ENCODE measurements around the gene ACCSL. TPM values are rescaled to one million over a fixed set of nuclear protein-coding genes. Genes with fewer than 3 reads are reported as not detected.

The ACCSL gene
- total and polyA plus RNA-seq, 2 donors from 2014 or later = not detected

GRCh38 chr11:44065841-44066731 lies 18.3 kb downstream of the ACCSL start, which contains the start of gene ACCS:
ACCS (plus strand) TSS chr11:44066270; CDS start chr11:44067628, 1,358 bp downstream.
- Histone ChIP-seq H3K9ac (ENCODE audit: low read length in 3 of 3) (peak within 1 kb of the TSS; percentile 63 to 86 (median 74)), H3K4me3 (ENCODE audit: low read length in 3 of 3) (peak within 1 kb of the TSS; percentile 89 to 99 (median 90)), H3K36me3 (ENCODE audit: control insufficient read depth in 2 of 3, insufficient read depth in 3 of 3, low read length in 3 of 3) (peaks cover 0 to 3% (median 0%) of the 10 kb centered on the region in 3 donors), H3K4me1 (ENCODE audit: control insufficient read depth in 2 of 3, insufficient read depth in 2 of 3, low read depth in 1 of 3, low read length in 3 of 3) (peaks cover 0 to 5% (median 5%) of the 10 kb centered on the region in 3 donors), H3K27me3 (ENCODE audit: control insufficient read depth, insufficient read depth, low read length) (no peaks in the 10 kb centered on the region), H3K9me3 (ENCODE audit: control insufficient read depth in 2 of 3, insufficient read depth in 1 of 3, low read length in 3 of 3) (no peaks in the 10 kb centered on the region), H3K27ac (ENCODE audit: low read depth in 2 of 2, low read length in 2 of 2) (peak within 1 kb of the TSS; percentile 79 to 91)
- FAIRE-seq = no peak
- intact Hi-C loops (cut with DNase I) = no loop called here
- TF ChIP-seq CTCF (IDR thresholded peaks at IDR 0.05; ENCODE audit: borderline replicate concordance, extremely low read depth, insufficient read depth) = peak; percentile 61
- peak; percentile 95 to 98 (median 96) for DNase-seq

GRCh38 chr11:44066732-44067141 lies 19.0 kb downstream of the ACCSL start:
- peak overlapping the region; percentile 79 to 91 for H3K27ac ChIP-seq (ENCODE audit: low read depth in 2 of 2, low read length in 2 of 2)
- TF ChIP-seq CTCF (IDR thresholded peaks at IDR 0.05; ENCODE audit: borderline replicate concordance, extremely low read depth, insufficient read depth) = no peak
- H3K9me3 ChIP-seq (ENCODE audit: control insufficient read depth in 2 of 3, insufficient read depth in 1 of 3, low read length in 3 of 3) = no peaks in the 10 kb centered on the region
- H3K4me3 ChIP-seq (ENCODE audit: low read length in 3 of 3) = peak overlapping the region; percentile 89 to 99 (median 90)
- DNase-seq (peak in 1 of 5 donors; percentile 42), FAIRE-seq (no peak)
- intact Hi-C loops (cut with DNase I) = no loop called here
- H3K9ac ChIP-seq (ENCODE audit: low read length in 3 of 3) = peak overlapping the region in 2 of 3 donors; percentile 74 to 86
- H3K27me3 ChIP-seq (ENCODE audit: control insufficient read depth, insufficient read depth, low read length) = no peaks in the 10 kb centered on the region
- peaks cover 0 to 5% (median 5%) of the 10 kb centered on the region in 3 donors for H3K4me1 ChIP-seq (ENCODE audit: control insufficient read depth in 2 of 3, insufficient read depth in 2 of 3, low read depth in 1 of 3, low read length in 3 of 3)
- peaks cover 0 to 3% (median 0%) of the 10 kb centered on the region in 3 donors for H3K36me3 ChIP-seq (ENCODE audit: control insufficient read depth in 2 of 3, insufficient read depth in 3 of 3, low read length in 3 of 3)

GRCh38 chr11:44067266-44067665 lies 19.5 kb downstream of the ACCSL start:
- Histone ChIP-seq H3K4me1 (ENCODE audit: control insufficient read depth in 2 of 3, insufficient read depth in 2 of 3, low read depth in 1 of 3, low read length in 3 of 3) (peaks cover 0 to 5% (median 5%) of the 10 kb centered on the region in 3 donors), H3K9ac (ENCODE audit: low read length in 3 of 3) (no peak overlapping the region), H3K4me3 (ENCODE audit: low read length in 3 of 3) (peak overlapping the region in 2 of 3 donors; percentile 90 to 99), H3K27me3 (ENCODE audit: control insufficient read depth, insufficient read depth, low read length) (no peaks in the 10 kb centered on the region), H3K27ac (ENCODE audit: low read depth in 2 of 2, low read length in 2 of 2) (no peak overlapping the region), H3K36me3 (ENCODE audit: control insufficient read depth in 2 of 3, insufficient read depth in 3 of 3, low read length in 3 of 3) (peaks cover 0 to 3% (median 0%) of the 10 kb centered on the region in 3 donors), H3K9me3 (ENCODE audit: control insufficient read depth in 2 of 3, insufficient read depth in 1 of 3, low read length in 3 of 3) (no peaks in the 10 kb centered on the region)
- no peak for FAIRE-seq
- no peak for DNase-seq
- no peak for TF ChIP-seq CTCF (IDR thresholded peaks at IDR 0.05; ENCODE audit: borderline replicate concordance, extremely low read depth, insufficient read depth)
- intact Hi-C loops (cut with DNase I) = no loop called here
